HG02970 (cell line): Measurements from ENCODE around the gene TMEM245.
A peak's percentile ranks its signal among the peaks of the same experiment; 100 is the strongest.

Experiments
- ATAC-seq: cut with Tn5 transposase; IDR thresholded peaks from one replicate; pipeline ENCODE4 v1.9.1; 2021; ENCODE audit warnings: mild to moderate bottlenecking, moderate library complexity, moderate number of reproducible peaks; ENCODE audit not compliant: unreplicated experiment, low FRiP score

TMEM245 gene

GRCh38 chr9:109119439-109120203 is at the start of gene TMEM245:
Gene TMEM245, minus strand, starts transcription at chr9:109119947. Its CDS starts 34 bp downstream, at chr9:109119913.
- peak; percentile 96 for ATAC-seq

- ATAC-seq: no peak
Observed at GRCh38 chr9:109168170-109168569, 48.4 kb upstream of the TMEM245 start.

GRCh38 chr9:109167716-109168115 is 48.0 kb upstream of the TMEM245 start:
- no peak for ATAC-seq

GRCh38 chr9:109166771-109167601 is 47.2 kb upstream of the TMEM245 start, which contains the start of gene FRRS1L:
Gene FRRS1L, minus strand, starts transcription at chr9:109167249. Its CDS starts 111 bp downstream, at chr9:109167138.
- no peak for ATAC-seq

GRCh38 chr9:109166171-109166770 is 46.5 kb upstream of the TMEM245 start:
- no peak for ATAC-seq

- no peak for ATAC-seq
Observed at GRCh38 chr9:109164042-109164441, 44.3 kb upstream of the TMEM245 start.

- no peak for ATAC-seq
Observed at GRCh38 chr9:109163194-109163593, 43.4 kb upstream of the TMEM245 start.

GRCh38 chr9:109162677-109163076 is 42.9 kb upstream of the TMEM245 start:
- no peak for ATAC-seq

GRCh38 chr9:109161471-109161870 is 41.7 kb upstream of the TMEM245 start:
- ATAC-seq: no peak

- no peak for ATAC-seq
Observed at GRCh38 chr9:109159583-109159982, 39.8 kb upstream of the TMEM245 start.

- ATAC-seq: no peak
Observed at GRCh38 chr9:109158651-109159050, 38.9 kb upstream of the TMEM245 start.

GRCh38 chr9:109156708-109157107 is 37.0 kb upstream of the TMEM245 start:
- no peak for ATAC-seq

GRCh38 chr9:109150925-109151545 is 31.3 kb upstream of the TMEM245 start:
- no peak for ATAC-seq

GRCh38 chr9:109149722-109150121 is 30.0 kb upstream of the TMEM245 start:
- ATAC-seq: no peak

GRCh38 chr9:109149089-109149488 is 29.3 kb upstream of the TMEM245 start:
- no peak for ATAC-seq

- no peak for ATAC-seq
Observed at GRCh38 chr9:109145051-109145450, 25.3 kb upstream of the TMEM245 start.

GRCh38 chr9:109143881-109144562 is 24.3 kb upstream of the TMEM245 start:
- peak; percentile 62 for ATAC-seq

GRCh38 chr9:109141375-109141774 is 21.6 kb upstream of the TMEM245 start:
- ATAC-seq: no peak

GRCh38 chr9:109139851-109140250 is 20.1 kb upstream of the TMEM245 start:
- ATAC-seq: no peak

- ATAC-seq: no peak
Observed at GRCh38 chr9:109138421-109138820, 18.7 kb upstream of the TMEM245 start.
